NCI-H524 treated with DMSO at 0.1 percent for 48 hours (cell line): Measurements from ENCODE around the gene NCOR1.
"Not testable (repeated sequence)": the region's sequence is repeated elsewhere in the genome, so short reads cannot be mapped to it uniquely, and the experiment has no call there.

Experiments used
- DNase-seq: peaks from one replicate; lab custom pipeline; 2025; lab: John Stamatoyannopoulos, UW

The NCOR1 gene

DNA sequence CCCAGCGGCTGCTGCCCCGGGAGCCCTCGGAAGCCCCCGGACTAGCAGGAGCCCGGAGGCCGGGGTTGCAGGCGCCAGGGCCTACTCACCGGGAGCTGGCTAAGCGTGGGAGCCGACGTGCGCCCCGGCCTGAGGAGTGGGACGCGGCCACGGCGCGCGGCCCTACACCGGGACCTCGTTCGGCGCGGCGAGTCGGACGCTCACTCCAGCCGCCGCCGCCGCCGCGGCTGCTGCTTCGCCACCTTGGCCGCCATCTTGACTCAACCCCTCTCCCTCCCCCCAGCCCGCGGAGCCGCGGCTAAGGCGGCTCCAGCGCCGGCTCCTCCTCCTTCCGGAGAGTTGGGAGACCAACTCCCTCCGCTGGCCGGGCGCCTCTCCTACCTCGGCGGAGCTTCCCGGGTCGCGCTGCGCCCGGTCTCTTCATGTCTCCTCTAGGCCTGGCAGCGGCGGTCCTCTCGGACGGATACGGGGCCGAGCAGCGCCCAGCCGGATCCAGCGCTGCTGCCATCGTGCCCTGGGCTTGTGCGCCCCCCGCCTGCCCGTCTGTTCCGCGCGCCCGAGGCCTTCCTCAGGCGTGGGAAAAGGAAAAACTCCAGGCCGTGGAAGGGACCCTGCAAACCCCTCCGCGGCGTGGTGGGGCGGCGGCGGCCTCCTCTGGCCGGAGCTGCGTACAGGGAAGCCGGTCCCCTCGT is at the start of gene NCOR1:
Gene NCOR1, minus strand, starts transcription at position 262 of the 692 bp plus-strand sequence. CDS start 20,965 bp downstream, outside the sequence.
- DNase-seq = peak; percentile 54

DNA sequence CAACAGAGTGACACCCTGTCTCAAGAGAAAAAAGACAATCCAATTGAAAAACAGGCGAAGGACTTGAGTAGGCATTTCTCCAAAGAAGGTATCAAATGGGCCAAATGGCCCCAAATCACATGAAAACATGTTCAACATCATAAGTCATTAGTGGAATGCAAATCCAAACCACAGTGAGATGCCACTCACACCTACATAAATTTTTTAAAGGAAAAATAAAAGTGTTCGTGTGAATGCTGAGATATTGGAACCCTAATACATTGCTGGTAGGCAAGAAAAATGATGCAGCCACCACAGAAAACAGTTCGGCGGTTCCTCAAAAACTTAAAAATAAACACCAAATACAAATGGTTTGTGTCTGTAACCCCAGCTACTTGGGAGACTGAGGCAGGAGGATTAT is 46.9 kb upstream of the NCOR1 start:
- no peak for DNase-seq

DNA sequence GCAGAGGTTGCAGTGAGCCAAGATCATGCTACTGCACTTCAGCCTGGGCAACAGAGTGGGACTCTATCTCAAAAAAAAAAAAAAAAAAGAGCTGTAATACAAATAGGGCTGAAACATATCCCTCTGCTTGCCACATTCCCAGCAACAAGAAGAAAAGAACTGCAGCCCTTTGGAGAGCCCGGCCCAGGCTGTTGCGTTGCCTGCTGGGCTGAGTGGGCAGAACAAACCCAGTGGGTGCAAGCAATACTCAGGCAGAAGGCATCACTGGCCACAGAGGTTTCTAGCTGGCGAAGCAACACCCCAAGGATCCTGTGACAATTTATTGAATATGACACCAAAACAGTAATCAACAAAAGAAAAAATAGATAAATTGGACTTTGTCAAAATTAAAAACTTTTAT is 45.7 kb upstream of the NCOR1 start:
- DNase-seq = no peak

GRCh38 chr17:16259926-16260325 is 44.6 kb upstream of the NCOR1 start:
- no peak for DNase-seq

- no peak for DNase-seq
These were observed 43.6 kb upstream of the NCOR1 start for GRCh38 chr17:16258901-16259300.

- DNase-seq = no peak
These were observed 40.2 kb upstream of the NCOR1 start for GRCh38 chr17:16255481-16255921.

- no peak for DNase-seq
These were observed 39.6 kb upstream of the NCOR1 start for GRCh38 chr17:16254773-16255400.

DNA sequence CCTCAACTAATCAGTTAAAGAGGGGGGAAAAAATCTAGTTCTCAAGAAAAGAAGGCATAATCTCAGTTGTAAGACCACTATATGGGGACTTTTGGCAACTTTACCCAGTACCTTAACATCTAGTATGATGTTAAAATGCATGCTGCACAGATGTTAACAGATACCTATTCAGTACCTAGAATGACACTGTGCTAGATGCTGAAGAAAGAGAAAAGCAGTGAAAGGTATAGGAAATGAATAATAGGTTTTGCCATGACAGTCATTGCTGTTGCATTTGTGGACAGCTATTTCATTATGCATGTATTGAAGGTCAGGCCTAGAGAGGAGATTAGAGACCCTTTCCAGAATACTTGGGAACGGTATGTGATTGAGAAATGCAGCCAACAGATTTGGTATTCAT is 36.2 kb upstream of the NCOR1 start:
- no peak for DNase-seq

GRCh38 chr17:16251043-16251442 is 35.7 kb upstream of the NCOR1 start:
- no peak for DNase-seq

- no peak for DNase-seq
These were observed 35.3 kb upstream of the NCOR1 start for GRCh38 chr17:16250635-16251034.

GRCh38 chr17:16247586-16247984 is 32.3 kb upstream of the NCOR1 start:
- no peak for DNase-seq

DNA sequence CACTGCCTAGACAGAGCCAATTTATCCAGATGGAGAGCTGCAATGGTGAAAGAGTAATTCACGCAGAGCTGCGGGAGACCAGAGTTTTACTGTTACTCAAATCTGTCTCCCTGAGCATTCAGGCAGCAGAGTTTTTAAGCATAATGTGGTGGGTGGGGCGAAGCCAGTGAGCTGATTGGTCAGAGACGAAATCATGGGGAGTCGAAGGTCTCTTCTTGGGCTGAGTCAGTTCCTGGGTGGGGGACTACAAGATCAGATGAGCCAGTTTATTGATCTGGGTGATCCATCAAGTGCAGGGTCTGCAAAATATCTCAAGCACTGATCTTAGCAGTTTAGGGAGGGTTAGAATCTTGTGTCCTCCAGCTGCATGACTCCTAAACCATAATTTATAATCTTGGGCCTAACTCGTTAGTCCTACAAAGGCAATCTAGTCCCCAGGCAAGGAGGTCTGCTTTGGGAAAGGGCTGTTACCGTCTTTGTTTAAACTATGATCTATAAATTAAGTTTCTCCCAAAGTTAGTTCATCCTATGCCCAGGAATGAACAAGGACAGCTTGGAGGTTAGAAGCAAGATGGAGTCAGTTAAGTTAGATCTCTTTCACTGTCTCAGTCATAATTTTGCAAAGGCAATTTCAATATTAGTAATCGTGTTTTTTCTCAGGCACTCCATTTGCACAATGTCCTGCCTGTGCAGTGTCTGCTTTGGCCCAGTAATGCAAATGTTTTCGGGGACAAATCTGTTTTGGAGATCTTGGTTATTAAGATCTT is 28.6 kb upstream of the NCOR1 start:
- DNase-seq = no peak

GRCh38 chr17:16243385-16243784 is 28.1 kb upstream of the NCOR1 start:
- no peak for DNase-seq

DNA sequence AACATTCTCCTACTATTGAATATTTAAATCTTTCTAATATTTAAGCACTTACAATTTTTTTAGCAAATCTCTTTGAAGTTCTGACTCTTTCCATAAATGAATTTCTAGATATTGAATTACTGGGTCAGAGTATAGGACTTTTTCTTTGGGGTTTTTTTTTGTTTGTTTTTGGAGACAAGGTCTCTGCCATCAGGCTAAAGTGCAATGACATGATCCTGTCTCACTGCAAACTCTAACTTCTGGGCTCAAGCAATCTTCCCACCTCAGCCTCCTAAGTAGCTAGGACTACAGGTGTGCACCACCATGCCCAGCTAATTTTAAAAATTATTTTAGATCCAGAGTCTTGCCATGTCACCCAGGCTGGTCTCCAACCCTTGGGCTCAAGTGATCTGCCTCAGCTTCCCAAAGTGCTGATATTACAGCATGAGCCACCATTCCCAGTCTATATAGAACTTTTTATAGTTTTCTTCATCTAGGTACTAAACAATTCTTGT is 26.6 kb upstream of the NCOR1 start:
- no peak for DNase-seq

DNA sequence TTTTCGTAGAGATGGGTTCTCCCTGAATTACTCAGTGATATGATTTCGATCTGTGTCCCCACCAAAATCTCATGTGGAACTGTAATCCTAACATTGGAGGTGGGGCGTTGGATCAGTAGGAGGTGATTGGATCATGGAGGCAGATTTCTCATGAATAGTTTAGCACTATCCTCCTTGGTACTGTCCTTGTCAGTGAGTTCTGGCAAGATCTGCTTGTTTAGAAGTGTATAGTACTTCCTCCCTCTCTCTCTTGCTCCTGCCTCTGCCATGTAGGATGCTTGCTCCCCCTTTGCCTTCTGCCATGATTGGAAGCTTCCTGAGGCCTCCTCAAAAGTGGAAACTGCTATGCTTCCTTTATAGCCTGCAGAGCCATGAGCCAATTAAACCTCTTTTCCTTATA is 24.6 kb upstream of the NCOR1 start:
- no peak for DNase-seq

DNA sequence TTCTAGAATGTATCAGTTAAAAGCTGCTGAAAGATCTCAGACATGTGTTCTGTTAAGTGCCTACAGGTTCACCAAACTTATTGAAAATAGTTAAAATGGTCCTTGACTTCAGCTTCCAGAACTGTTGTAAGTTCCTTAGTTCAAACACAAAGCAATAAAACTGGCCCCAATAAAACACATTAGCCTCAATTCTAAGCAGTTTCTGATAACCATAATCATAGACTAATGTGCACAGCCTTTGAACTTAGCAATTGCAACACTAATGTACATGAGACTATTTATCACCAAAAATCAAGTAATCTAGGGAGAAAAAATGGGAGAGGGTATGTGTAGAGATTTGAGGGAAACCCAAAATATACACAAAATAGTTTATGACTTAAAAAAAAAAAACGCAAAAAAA is 17.1 kb upstream of the NCOR1 start:
- no peak for DNase-seq

DNA sequence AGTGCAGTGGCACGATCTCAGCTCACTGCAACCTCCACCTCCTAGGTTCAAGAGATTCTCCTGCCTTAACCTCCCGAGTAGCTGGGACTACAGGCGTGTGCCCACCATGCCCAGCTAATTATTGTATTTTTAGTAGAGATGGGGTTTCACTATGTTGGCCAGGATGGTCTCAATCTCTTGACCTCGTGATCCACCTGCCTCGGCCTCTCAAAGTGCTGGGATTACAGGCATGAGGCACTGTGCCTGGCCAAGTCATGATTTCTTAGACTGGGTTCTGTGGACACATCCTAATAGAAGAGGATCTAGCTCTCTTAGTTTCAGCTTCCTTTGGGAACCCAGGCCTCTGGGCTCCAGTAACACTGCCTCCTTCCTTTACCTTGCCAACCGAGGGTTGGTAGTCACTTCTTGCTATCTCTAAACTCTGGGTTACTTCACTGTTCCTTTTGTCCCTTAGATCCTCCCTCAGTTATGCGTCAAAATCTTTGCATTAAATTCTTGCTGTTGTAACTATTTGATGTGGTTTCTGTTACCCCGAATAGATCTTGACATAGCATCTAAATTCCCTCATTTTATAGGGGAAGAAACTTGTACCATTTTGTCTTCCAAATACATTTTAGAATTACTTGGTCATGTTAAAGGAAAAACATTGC is 14.7 kb upstream of the NCOR1 start:
- DNase-seq = not testable (repeated sequence)

DNA sequence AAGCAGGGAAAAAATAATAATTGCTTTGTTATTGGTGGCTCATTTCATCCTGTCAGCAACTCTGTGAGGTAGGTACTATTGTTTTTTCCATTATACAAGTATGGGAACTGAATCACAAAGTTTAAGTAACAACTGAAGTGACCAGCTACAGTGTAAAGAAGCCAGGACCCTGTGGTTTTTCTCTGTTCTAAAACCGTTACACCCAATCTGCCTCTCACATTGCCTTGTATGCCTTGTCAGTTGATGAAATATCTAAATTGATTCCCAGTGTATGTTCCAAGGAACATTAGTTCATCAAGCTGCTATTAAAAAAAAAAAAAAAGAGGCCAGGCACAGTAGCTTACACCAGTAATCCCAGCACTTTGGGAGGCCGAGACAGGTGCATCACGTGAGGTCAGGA is 7.1 kb upstream of the NCOR1 start:
- no peak for DNase-seq

DNA sequence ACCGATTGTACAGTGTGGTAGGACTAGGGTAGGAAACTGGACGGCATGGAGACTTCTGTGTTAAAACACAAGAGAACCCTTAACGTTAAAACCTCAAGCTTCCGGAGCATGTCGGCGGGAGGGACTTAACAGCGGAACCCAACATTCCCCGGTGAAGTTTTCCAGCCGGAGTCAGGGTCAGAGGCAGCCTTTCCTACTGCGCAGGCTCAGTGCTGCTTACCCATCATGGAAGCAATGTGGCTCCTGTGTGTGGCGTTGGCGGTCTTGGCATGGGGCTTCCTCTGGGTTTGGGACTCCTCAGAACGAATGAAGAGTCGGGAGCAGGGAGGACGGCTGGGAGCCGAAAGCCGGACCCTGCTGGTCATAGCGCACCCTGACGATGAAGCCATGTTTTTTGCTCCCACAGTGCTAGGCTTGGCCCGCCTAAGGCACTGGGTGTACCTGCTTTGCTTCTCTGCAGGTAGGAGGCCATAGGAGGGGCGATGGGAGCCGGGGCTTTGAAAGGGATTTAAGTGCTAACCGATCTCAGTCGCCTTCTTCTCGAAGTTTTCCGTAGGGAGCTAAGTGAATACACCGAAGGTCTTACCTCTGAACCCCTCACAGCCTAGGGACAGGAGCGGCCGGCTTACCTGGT is 1.8 kb upstream of the NCOR1 start, which contains the start of gene PIGL:
Gene PIGL, plus strand, starts transcription at position 209 of the 634 bp plus-strand sequence. Its CDS starts 17 bp downstream, at position 226.
- peak; percentile 85 for DNase-seq

DNA sequence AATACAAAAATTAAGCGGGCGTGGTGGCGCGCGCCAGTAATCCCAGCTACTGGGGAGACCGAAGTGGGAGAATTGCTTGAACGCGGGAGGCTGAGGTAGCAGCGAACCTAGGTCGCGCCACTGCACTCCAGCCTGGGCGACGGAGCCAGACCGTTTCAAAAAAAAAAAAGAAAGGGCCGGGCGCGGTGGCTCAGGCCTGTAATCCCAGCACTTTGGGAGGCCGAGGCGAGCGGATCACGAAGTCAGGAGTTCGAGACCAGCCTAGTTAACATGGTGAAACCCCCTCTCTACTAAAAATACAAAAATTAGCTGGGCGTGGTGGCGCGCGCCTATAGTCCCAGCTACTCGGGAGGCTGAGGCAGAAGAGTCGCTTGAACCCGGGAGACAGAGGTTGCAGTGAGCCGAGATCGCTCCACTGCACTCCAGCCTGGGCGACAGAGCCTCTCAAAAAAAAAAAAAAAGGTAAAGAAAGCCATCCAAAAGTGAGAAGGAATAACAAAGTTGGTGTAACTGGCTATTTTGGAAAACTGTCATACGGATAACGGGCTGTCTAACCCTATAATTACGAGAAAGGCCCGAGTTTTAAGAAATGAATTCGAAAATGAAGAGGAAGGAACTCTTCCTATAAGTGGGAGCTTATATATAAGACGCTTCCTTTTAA is 1.1 kb upstream of the NCOR1 start:
- DNase-seq = not testable (repeated sequence)

GRCh38 chr17:16215965-16216316 is 607 bp upstream of the NCOR1 start:
- DNase-seq = no peak

DNA sequence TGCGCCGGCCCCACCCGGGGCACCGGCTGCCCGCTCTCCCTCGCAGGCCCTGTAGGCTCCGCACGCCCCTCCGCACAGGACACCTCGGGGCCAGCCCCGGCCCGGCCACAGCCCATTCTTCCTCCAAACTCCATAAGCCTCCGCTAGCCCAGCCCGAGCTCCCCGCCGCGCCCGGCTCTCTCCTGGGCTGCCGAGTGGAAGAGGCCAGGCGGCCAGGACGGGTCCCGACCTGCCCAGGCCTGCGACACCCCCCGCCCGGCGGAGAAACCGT is 397 bp downstream of the NCOR1 start:
- DNase-seq = no peak
